Left renal pelvis (tissue), 4 donors: Measurements from ENCODE around the gene FAM156A. TPM values are rescaled to one million over a fixed set of nuclear protein-coding genes. Genes with fewer than 3 reads are reported as not detected.
"Not testable (repeated sequence)": the region's sequence is repeated elsewhere in the genome, so short reads cannot be mapped to it uniquely, and the experiment has no call there.

Experiments used
- DNase-seq, 4 donors: peaks; one replicate each; pipeline ENCODE4 v3.0.0-alpha.2; 2013; ENCODE audit warnings: low read depth in 4 of 4, low spot score in 3 of 4
- polyA plus RNA-seq, 4 donors: library from polyadenylated mRNA; unstranded; fragments of 120-200 nt; gene quantifications; one replicate each; pipeline ENCODE4 v1.2.1, GENCODE V29; 2013; ENCODE audit not compliant: insufficient read length in 4 of 4

The FAM156A gene
- polyA plus RNA-seq, 4 donors, result 21.5 to 42.1 (median 27.7) TPM

DNA sequence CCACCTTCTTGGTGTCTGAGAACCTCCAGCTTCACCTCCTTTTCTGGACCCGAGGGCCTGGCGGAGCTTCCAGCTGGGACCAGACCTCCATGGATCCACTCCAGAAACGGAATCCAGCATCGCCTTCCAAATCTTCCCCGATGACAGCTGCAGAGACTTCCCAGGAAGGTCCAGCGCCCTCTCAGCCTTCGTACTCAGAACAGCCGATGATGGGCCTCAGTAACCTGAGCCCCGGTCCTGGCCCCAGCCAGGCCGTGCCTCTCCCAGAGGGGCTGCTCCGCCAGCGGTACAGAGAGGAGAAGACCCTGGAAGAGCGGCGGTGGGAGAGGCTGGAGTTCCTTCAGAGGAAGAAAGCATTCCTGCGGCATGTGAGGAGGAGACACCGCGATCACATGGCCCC, 51.2 kb downstream of the FAM156A start:
- DNase-seq, result not testable (repeated sequence)

GRCh38 chrX:52906072-52906471, 52.2 kb downstream of the FAM156A start:
- DNase-seq, result not testable (repeated sequence)

DNA sequence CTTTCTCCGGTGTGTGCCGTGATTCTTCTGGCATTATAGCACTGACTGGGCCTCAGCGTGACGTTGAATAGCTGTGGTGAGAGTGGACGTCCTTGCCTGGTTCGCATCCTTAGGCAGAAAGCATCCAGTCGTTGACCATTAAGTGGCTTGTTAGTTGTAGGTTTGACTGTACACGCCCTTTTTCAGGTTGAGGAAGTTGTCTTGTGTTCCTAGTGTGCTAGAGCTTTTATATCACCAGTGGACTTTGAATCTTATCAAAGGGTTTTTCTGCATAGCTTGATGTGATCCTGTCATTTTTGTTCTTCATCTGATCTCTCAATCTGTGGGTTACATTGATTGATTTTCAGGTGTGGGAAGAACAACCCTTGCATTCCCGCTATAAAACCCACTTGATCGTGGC, 52.8 kb downstream of the FAM156A start:
- DNase-seq, result not testable (repeated sequence)

Other genes with a start within 250 kb of the FAM156A start
- gene SSX2B, start 207.3 kb downstream of the FAM156A start, polyA plus RNA-seq, result not detected
- not detected for gene SPANXN5, start 161.1 kb downstream of the FAM156A start, polyA plus RNA-seq
- gene XAGE5, start 147.2 kb downstream of the FAM156A start, polyA plus RNA-seq, result not detected
- not detected for gene XAGE3, start 90.4 kb downstream of the FAM156A start, polyA plus RNA-seq
- 10 to 100 TPM; 12.1 to 22.5 (median 16.4) TPM for gene FAM156B, start 61.2 kb downstream of the FAM156A start, polyA plus RNA-seq
- 10 to 100 TPM; 14.1 to 24.5 (median 17.1) TPM for gene GPR173, start 90.3 kb upstream of the FAM156A start, polyA plus RNA-seq
- gene TSPYL2, start 123.8 kb upstream of the FAM156A start, polyA plus RNA-seq, result 10 to 100 TPM; 31.2 to 43.8 (median 34.5) TPM
- 10 to 100 TPM; 12.1 to 37.6 (median 26.7) TPM for gene KANTR, start 135.6 kb upstream of the FAM156A start, polyA plus RNA-seq